AG09309 (cell line): ENCODE measurements around the gene KNDC1.

Experiments used
- DNase-seq: peaks from one replicate; pipeline ENCODE4 v3.0.0-alpha.2; 2010; ENCODE audit warnings: low read depth
- H3K4me3 ChIP-seq: 2 replicates; pipeline ENCODE4 v1.5.1; 2011; ENCODE audit warnings: mild to moderate bottlenecking, low read depth, low read length, moderate library complexity; ENCODE audit not compliant: control insufficient read depth
- CTCF ChIP-seq: IDR thresholded peaks from 2 replicates; pipeline ENCODE4 v1.5.1; 2011; ENCODE audit warnings: mild to moderate bottlenecking, low read depth, low read length, inconsistent platforms; ENCODE audit not compliant: insufficient read depth, control insufficient read depth; ENCODE audit errors: missing control alignments

KNDC1 gene

GRCh38 chr10:133201151-133201947 lies 41.3 kb downstream of the KNDC1 start:
- TF ChIP-seq CTCF = no peak
- H3K4me3 ChIP-seq = no peak overlapping the region
- DNase-seq = no peak

GRCh38 chr10:133201948-133202725 lies 42.1 kb downstream of the KNDC1 start:
- TF ChIP-seq CTCF = no peak

GRCh38 chr10:133202778-133203651 lies 43.0 kb downstream of the KNDC1 start:
- DNase-seq = no peak
- TF ChIP-seq CTCF = no peak
- no peak overlapping the region for H3K4me3 ChIP-seq

More at GRCh38 chr10:133201948-133202725, 42.1 kb downstream of the KNDC1 start:
- DNase-seq = no peak
- no peak overlapping the region for H3K4me3 ChIP-seq

GRCh38 chr10:133203652-133204195 lies 43.7 kb downstream of the KNDC1 start:
- DNase-seq = no peak
- no peak overlapping the region for H3K4me3 ChIP-seq
- no peak for TF ChIP-seq CTCF

- no peak for DNase-seq
- no peak for TF ChIP-seq CTCF
- no peak overlapping the region for H3K4me3 ChIP-seq
These were observed 44.4 kb downstream of the KNDC1 start for GRCh38 chr10:133204226-133205015.
